OCI-LY1 (cell line): ENCODE results near the gene IKZF1.

Experiments
- H2AFZ ChIP-seq: fragments of 200-600 bp; sonication (generic), shearing (Covaris generic); 2 replicates; pipeline ENCODE4 v1.6.0; 2014; ENCODE audit warnings: antibody characterized with exemption, mild to moderate bottlenecking, low read length
- H3F3A ChIP-seq: fragments of 200-600 bp; sonication (generic), shearing (Covaris generic); 2 replicates; pipeline ENCODE4 v1.6.0; 2014; ENCODE audit warnings: mild to moderate bottlenecking, antibody characterized with exemption, low read length, moderate library complexity; ENCODE audit not compliant: insufficient read depth
- H3K27ac ChIP-seq: fragments of 200-600 bp; sonication (generic); 2 replicates; pipeline ENCODE4 v1.5.1; 2014; ENCODE audit warnings: low read length, mixed run types, mild to moderate bottlenecking, low read depth; ENCODE audit not compliant: poor library complexity, severe bottlenecking
- H3K27me3 ChIP-seq: fragments of 200-600 bp; sonication (generic); 2 replicates; pipeline ENCODE4 v1.6.0; 2014; ENCODE audit warnings: antibody characterized with exemption, mild to moderate bottlenecking, low read length, moderate library complexity; ENCODE audit not compliant: insufficient read depth
- H3K36me3 ChIP-seq: fragments of 200-600 bp; sonication (generic); 2 replicates; pipeline ENCODE4 v1.6.1; 2014; ENCODE audit warnings: mild to moderate bottlenecking, antibody characterized with exemption, low read length, moderate library complexity, mixed read lengths; ENCODE audit not compliant: insufficient read depth
- H3K4me1 ChIP-seq: fragments of 200-600 bp; sonication (generic); 2 replicates; pipeline ENCODE4 v1.5.1; 2014; ENCODE audit warnings: mild to moderate bottlenecking, low read length, moderate library complexity; ENCODE audit not compliant: insufficient read depth, severe bottlenecking
- H3K4me2 ChIP-seq: fragments of 200-600 bp; sonication (generic), shearing (Covaris generic); 2 replicates; pipeline ENCODE4 v1.6.1; 2014; ENCODE audit warnings: low read length
- H3K4me3 ChIP-seq: fragments of 200-600 bp; sonication (generic); 2 replicates; pipeline ENCODE4 v1.5.1; 2014; ENCODE audit warnings: low read length, low read depth, mild to moderate bottlenecking, mixed read lengths; ENCODE audit not compliant: poor library complexity, severe bottlenecking
- H3K79me2 ChIP-seq: fragments of 200-600 bp; shearing (Covaris generic); 2 replicates; pipeline ENCODE4 v1.6.1; 2016; ENCODE audit warnings: mixed run types, low read length, mixed read lengths; ENCODE audit not compliant: insufficient read depth
- H3K9ac ChIP-seq: fragments of 200-600 bp; sonication (generic), shearing (Covaris generic); 2 replicates; pipeline ENCODE4 v1.6.1; 2014; ENCODE audit warnings: mild to moderate bottlenecking, low read length, mixed read lengths
- H3K9me2 ChIP-seq: fragments of 200-600 bp; sonication (generic), shearing (Covaris generic); 2 replicates; pipeline ENCODE4 v1.6.1; 2014; ENCODE audit warnings: low read depth, mild to moderate bottlenecking, low read length, mixed read lengths
- H3K9me3 ChIP-seq: fragments of 200-600 bp; shearing (Covaris generic); 2 replicates; pipeline ENCODE4 v1.6.1; 2014; ENCODE audit warnings: low read length, mixed read lengths
- H4K20me1 ChIP-seq: fragments of 200-600 bp; sonication (generic), shearing (Covaris generic); 2 replicates; pipeline ENCODE4 v1.6.0; 2016; ENCODE audit warnings: mild to moderate bottlenecking, low read length; ENCODE audit not compliant: insufficient read depth
- CTCF ChIP-seq: fragments of 200-600 bp; sonication (generic), shearing (Covaris generic); IDR thresholded peaks from 2 replicates; pipeline ENCODE4 v1.5.1; 2017; ENCODE audit warnings: mild to moderate bottlenecking, antibody characterized with exemption, low read length, moderate library complexity, mixed read lengths
- EZH2 ChIP-seq: fragments of 200-600 bp; sonication (generic), shearing (Covaris generic); IDR thresholded peaks from 2 replicates; pipeline ENCODE4 v1.8.0; 2017; ENCODE audit warnings: borderline replicate concordance, mixed run types, mild to moderate bottlenecking, antibody characterized with exemption, low read length, moderate library complexity, mixed read lengths

Gene IKZF1

GRCh38 chr7:50359258-50359994 is 54.9 kb downstream of the IKZF1 start:
- no peak overlapping the region for H2AFZ ChIP-seq
- 0 out of 2 replicates have a peak, but pooled peaks cover 2% of the 10 kb centered on the region for H3F3A ChIP-seq
- no peaks in the 10 kb centered on the region for H3K9me3 ChIP-seq
- no peaks in the 10 kb centered on the region for H3K9me2 ChIP-seq
- H3K4me2 ChIP-seq: no peak overlapping the region
- TF ChIP-seq EZH2: no peak
- no peak for TF ChIP-seq CTCF
- no peaks in the 10 kb centered on the region for H3K4me1 ChIP-seq
- peaks cover 96% of the 10 kb centered on the region for H3K36me3 ChIP-seq
- peaks cover 8% of the 10 kb centered on the region for H3K79me2 ChIP-seq
- H3K4me3 ChIP-seq: no peak overlapping the region
- H3K9ac ChIP-seq: no peak overlapping the region
- no peaks in the 10 kb centered on the region for H3K27me3 ChIP-seq
- no peaks in the 10 kb centered on the region for H4K20me1 ChIP-seq
- no peak overlapping the region for H3K27ac ChIP-seq

- H2AFZ ChIP-seq: no peak overlapping the region
- H3K4me1 ChIP-seq: no peaks in the 10 kb centered on the region
- H3K9me3 ChIP-seq: no peaks in the 10 kb centered on the region
- no peaks in the 10 kb centered on the region for H3K27me3 ChIP-seq
- no peaks in the 10 kb centered on the region for H4K20me1 ChIP-seq
- no peaks in the 10 kb centered on the region for H3K9me2 ChIP-seq
- peaks cover 96% of the 10 kb centered on the region for H3K36me3 ChIP-seq
- no peak for TF ChIP-seq EZH2
- TF ChIP-seq CTCF: no peak
- H3F3A ChIP-seq: 0 out of 2 replicates have a peak, but pooled peaks cover 2% of the 10 kb centered on the region
- no peak overlapping the region for H3K27ac ChIP-seq
- no peak overlapping the region for H3K4me3 ChIP-seq
- no peak overlapping the region for H3K4me2 ChIP-seq
- H3K79me2 ChIP-seq: peaks cover 8% of the 10 kb centered on the region
- H3K9ac ChIP-seq: no peak overlapping the region
These were observed 55.7 kb downstream of the IKZF1 start for GRCh38 chr7:50359995-50360925.

DNA sequence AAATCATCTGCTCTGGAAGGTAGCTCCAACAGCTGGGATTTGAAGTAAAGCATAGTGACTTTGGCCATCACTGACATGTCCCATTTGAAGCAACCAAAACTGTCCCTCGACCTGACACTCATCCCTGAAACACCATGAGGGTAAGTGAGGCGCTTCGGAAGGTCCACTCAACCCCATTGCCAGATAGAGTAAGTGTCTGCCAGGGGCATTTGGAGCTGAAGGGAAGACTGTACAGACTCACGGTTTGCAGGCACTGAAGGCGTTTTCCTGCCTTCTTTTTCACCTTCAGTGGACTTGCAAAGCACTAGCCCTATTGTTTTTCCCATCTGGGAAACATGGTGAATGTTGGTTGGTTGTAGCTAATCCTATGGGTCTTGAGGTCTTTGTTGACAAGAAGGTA is 57.6 kb downstream of the IKZF1 start:
- Histone ChIP-seq H3K79me2 (peaks cover 8% of the 10 kb centered on the region), H3K4me3 (no peak overlapping the region), H3K36me3 (peaks cover 99% of the 10 kb centered on the region), H3K9me3 (no peaks in the 10 kb centered on the region), H3K9me2 (no peaks in the 10 kb centered on the region), H3K27me3 (no peaks in the 10 kb centered on the region), H4K20me1 (no peaks in the 10 kb centered on the region), H2AFZ (no peak overlapping the region), H3K27ac (no peak overlapping the region), H3K4me2 (no peak overlapping the region), H3F3A (0 out of 2 replicates have a peak, but pooled peaks cover 10% of the 10 kb centered on the region), H3K4me1 (no peaks in the 10 kb centered on the region), H3K9ac (no peak overlapping the region)
- no peak for TF ChIP-seq EZH2
- no peak for TF ChIP-seq CTCF
